Measurements from ENCODE around the gene CPED1. TPM values are rescaled to one million over a fixed set of nuclear protein-coding genes. Genes with fewer than 3 reads are reported as not detected.

Gene CPED1
- total RNA-seq, 1 donor from 2014 or later: 2.1 TPM

DNA sequence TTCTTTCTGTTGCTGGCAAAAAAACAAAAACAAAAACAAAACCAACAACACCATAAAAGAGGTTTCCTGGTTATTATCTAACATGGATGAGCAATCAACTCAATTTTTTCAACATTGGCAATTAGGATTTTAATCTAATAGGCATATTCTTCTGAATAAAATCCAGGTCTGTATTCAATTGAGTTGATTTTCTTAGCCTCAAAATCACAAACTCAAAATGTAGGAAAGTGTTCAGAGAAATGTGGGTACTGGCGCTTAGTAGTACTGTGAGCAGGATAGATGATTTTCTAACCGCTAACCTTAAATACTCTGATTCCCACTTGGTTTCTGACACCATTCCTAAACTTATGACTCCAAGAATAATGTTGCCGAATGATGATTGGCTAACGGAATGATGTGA is 345.9 kb downstream of the CPED1 start:
- TF ChIP-seq, protein P1, sequence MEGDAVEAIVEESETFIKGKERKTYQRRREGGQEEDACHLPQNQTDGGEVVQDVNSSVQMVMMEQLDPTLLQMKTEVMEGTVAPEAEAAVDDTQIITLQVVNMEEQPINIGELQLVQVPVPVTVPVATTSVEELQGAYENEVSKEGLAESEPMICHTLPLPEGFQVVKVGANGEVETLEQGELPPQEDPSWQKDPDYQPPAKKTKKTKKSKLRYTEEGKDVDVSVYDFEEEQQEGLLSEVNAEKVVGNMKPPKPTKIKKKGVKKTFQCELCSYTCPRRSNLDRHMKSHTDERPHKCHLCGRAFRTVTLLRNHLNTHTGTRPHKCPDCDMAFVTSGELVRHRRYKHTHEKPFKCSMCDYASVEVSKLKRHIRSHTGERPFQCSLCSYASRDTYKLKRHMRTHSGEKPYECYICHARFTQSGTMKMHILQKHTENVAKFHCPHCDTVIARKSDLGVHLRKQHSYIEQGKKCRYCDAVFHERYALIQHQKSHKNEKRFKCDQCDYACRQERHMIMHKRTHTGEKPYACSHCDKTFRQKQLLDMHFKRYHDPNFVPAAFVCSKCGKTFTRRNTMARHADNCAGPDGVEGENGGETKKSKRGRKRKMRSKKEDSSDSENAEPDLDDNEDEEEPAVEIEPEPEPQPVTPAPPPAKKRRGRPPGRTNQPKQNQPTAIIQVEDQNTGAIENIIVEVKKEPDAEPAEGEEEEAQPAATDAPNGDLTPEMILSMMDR (conservative IDR thresholded peaks at IDR 0.05; ENCODE audit: low read depth, low read length): no peak
- no peak overlapping the region for H3K4me3 ChIP-seq (ENCODE audit: low read depth, low read length)
- no peak for DNase-seq (ENCODE audit: low read depth)

DNA sequence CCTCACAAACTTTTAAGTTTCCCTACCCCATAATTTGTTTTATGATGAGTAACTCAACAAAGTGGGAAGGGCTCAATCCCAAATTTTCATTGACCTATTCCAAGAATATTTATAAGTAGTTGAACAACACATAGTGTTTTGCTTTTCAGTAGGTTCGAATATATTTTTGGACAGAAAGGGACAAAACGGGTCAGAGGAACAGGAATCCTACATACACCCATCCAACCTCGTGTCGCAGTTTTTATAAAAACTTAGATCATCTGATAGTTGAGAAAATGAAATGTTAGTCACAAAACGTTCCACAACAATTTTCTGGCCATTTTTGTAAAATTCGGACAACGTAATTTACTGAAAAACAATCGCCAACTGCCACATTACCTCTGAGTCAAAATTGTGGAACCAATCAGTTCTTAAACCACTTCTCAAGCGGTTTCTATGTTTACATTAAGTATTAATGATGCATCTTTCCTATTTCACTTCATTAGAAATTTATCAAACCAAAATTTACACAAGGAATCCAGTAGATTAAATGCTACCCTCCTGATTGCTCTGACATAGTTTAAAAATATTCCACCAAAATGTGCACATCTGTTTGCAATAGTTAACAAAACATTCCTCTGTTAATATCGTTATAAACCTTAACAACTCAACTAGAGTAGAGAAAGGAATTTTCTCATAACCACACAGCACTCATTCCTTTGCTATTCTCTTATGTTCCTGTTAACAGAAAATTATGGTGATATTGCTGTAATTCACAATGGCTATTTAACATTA is 346.6 kb downstream of the CPED1 start:
- DNase-seq (ENCODE audit: low read depth): no peak
- no peak overlapping the region for H3K4me3 ChIP-seq (ENCODE audit: low read depth, low read length)
- TF ChIP-seq, protein P1 (conservative IDR thresholded peaks at IDR 0.05; ENCODE audit: low read depth, low read length): no peak

DNA sequence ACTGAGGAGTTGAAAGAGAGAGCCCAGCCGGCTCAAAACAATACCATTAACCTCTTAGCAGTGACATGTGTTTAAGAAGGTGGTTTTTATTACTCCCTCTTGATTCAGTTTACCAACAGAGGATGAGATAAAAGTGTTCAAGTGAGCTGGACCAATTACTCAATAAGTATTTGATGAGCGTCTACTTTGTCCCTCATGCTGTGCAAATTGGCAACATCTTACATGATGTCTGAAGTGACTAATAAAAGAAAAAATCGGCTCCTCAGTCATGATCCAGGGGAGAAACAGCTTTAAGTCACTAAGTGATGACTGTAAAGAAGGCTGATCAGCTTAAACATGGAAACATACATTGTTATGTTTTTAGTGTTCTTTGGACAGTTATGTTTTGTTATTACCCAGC is 348.1 kb downstream of the CPED1 start:
- DNase-seq (ENCODE audit: low read depth): no peak
- TF ChIP-seq, protein P1 (conservative IDR thresholded peaks at IDR 0.05; ENCODE audit: low read depth, low read length): no peak
- H3K4me3 ChIP-seq (ENCODE audit: low read depth, low read length): no peak overlapping the region

DNA sequence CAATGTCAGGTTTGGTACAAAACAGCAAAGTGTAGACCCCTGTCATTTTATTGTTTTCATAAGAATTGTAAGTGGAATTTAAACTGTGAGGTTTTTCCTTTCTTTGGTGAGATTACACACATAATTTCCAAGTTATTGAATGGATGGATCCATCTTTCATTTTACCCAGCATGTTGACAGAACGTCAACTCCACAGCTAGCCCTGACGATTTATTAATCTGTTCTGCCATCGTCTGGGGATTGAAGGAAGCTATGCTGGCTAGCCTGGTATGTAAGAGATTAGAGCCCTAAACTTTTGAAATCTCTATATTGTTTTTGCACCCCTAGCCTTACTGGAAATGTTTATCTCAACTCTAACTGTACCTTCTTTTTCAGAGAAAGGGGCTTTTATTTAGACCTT is 348.9 kb downstream of the CPED1 start:
- DNase-seq (ENCODE audit: low read depth): no peak
- TF ChIP-seq, protein P1 (conservative IDR thresholded peaks at IDR 0.05; ENCODE audit: low read depth, low read length): peak; percentile 13
- H3K4me3 ChIP-seq (ENCODE audit: low read depth, low read length): no peak overlapping the region

DNA sequence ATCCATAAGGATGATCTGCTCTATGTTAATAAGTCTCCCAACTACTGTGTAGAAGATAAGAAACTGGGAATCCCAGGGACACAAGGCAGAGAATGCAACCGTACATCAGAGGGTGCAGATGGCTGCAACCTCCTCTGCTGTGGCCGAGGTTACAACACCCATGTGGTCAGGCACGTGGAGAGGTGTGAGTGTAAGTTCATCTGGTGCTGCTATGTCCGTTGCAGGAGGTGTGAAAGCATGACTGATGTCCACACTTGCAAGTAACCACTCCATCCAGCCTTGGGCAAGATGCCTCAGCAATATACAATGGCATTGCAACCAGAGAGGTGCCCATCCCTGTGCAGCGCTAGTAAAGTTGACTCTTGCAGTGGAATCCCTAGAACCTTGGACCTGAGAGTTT is 350.6 kb downstream of the CPED1 start:
- DNase-seq (ENCODE audit: low read depth): no peak
- TF ChIP-seq, protein P1 (conservative IDR thresholded peaks at IDR 0.05; ENCODE audit: low read depth, low read length): no peak
- no peak overlapping the region for H3K4me3 ChIP-seq (ENCODE audit: low read depth, low read length)

DNA sequence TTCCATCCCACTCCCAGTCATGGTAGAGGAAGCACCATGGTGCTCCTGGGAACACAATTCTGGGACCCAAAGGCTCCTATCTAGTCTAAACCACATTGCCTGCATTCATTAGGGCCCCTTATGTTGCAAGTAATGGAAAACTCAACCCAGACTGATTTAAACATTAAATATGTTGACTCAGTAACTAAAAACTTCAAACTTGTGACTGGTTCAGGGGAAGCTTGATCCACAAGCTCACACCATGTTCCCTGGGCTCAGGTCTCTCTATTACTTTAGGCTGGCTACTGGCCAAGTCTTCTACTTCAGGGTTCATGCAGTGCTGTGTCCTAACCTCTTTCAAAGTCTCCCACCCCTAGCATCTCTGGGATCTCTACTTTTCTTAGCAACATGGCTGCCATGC is 353.4 kb downstream of the CPED1 start:
- TF ChIP-seq, protein P1 (conservative IDR thresholded peaks at IDR 0.05; ENCODE audit: low read depth, low read length): no peak
- peak; percentile 13 for DNase-seq (ENCODE audit: low read depth)
- no peak overlapping the region for H3K4me3 ChIP-seq (ENCODE audit: low read depth, low read length)

DNA sequence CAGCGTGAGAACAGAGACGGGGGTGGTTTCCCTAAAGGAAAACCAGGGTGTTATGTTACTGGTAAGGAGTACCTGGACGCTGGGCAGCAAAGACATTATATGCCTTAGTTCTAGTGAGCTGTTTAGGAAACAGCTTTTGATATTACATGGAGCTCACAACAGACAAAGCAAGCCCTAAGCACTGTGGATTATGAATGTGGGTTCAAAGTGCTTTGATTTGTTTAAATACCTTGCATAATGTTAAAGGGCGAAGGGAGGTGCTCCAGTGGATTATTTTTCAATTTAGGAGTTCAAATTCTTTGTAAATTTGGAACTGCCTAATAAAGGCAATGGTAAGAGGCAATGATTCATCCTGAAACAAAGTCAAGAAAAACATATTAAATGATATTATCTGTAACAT is 354.1 kb downstream of the CPED1 start:
- TF ChIP-seq, protein P1 (conservative IDR thresholded peaks at IDR 0.05; ENCODE audit: low read depth, low read length): no peak
- no peak for DNase-seq (ENCODE audit: low read depth)
- no peak overlapping the region for H3K4me3 ChIP-seq (ENCODE audit: low read depth, low read length)

Data from epithelial cell of proximal tubule (primary cell).